Fibroblast of lung (primary cell): ENCODE measurements around the gene ADCY9.

Source experiments
- EZH2 ChIP-seq: IDR thresholded peaks from 2 replicates; pipeline ENCODE4 v1.5.1; 2012; ENCODE audit warnings: low read length, control low read depth, mild to moderate bottlenecking; ENCODE audit errors: missing control alignments
- TF ChIP-seq, protein P1 (sequence below), 2 donors: IDR thresholded peaks in 1 of 2; conservative IDR thresholded peaks in 1 of 2; 1 replicate in 1 of 2; 2 replicates in 1 of 2; pipeline ENCODE4 v1.5.1; 2011 to 2012; ENCODE audit warnings: low read length in 2 of 2, control low read depth in 1 of 2, inconsistent platforms in 1 of 2, low read depth in 1 of 2, mild to moderate bottlenecking in 1 of 2

DNA sequence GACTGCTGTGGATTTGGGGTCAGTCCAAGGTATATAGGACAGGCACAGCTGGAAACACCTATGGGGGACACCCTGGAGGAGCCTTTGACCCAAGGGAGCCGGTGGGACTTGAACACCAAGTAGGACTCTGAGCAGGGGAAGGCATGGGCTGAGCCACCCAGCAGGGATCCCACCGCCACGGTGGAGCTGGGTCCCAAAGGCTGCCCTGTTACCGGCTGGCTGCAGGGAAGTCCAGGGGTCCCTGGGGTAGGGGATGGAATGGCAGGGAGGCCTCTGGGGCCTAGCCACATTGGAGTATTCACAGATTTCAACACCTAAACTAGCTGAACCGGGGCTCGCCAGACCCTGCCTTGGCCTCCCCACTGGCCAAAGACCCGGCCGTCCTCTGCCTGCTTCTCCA is 196.0 kb downstream of the ADCY9 start:
- TF ChIP-seq, protein P1, sequence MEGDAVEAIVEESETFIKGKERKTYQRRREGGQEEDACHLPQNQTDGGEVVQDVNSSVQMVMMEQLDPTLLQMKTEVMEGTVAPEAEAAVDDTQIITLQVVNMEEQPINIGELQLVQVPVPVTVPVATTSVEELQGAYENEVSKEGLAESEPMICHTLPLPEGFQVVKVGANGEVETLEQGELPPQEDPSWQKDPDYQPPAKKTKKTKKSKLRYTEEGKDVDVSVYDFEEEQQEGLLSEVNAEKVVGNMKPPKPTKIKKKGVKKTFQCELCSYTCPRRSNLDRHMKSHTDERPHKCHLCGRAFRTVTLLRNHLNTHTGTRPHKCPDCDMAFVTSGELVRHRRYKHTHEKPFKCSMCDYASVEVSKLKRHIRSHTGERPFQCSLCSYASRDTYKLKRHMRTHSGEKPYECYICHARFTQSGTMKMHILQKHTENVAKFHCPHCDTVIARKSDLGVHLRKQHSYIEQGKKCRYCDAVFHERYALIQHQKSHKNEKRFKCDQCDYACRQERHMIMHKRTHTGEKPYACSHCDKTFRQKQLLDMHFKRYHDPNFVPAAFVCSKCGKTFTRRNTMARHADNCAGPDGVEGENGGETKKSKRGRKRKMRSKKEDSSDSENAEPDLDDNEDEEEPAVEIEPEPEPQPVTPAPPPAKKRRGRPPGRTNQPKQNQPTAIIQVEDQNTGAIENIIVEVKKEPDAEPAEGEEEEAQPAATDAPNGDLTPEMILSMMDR (conservative IDR thresholded peaks at IDR 0.05 in 1 of 2, IDR thresholded peaks at IDR 0.05 in 1 of 2; ENCODE audit: low read depth in 1 of 2, low read length in 2 of 2), result no peak
- no peak for TF ChIP-seq EZH2
